DOHH2 (cell line): Measurements from ENCODE around the gene BNIP5.

Source experiments
- H3F3A ChIP-seq: fragments of 200-600 bp; sonication (generic), shearing (Covaris generic); 2 replicates; pipeline ENCODE4 v1.6.0; 2016; ENCODE audit warnings: antibody characterized with exemption, mild to moderate bottlenecking; ENCODE audit not compliant: control insufficient read depth, insufficient read depth
- H3K27ac ChIP-seq: fragments of 200-600 bp; sonication (generic); 2 replicates; pipeline ENCODE4 v1.5.1; 2014; ENCODE audit warnings: low read depth, mild to moderate bottlenecking, low read length, moderate library complexity
- H3K27me3 ChIP-seq: fragments of 200-600 bp; sonication (generic); 2 replicates; pipeline ENCODE4 v1.6.1; 2014; ENCODE audit warnings: mild to moderate bottlenecking, low read length, mixed read lengths; ENCODE audit not compliant: control insufficient read depth
- H3K36me3 ChIP-seq: fragments of 200-600 bp; sonication (generic); 2 replicates; pipeline ENCODE4 v1.6.1; 2014; ENCODE audit warnings: mild to moderate bottlenecking, low read length, moderate library complexity, mixed read lengths; ENCODE audit not compliant: control insufficient read depth
- H3K4me1 ChIP-seq: fragments of 200-600 bp; sonication (generic); 2 replicates; pipeline ENCODE4 v1.6.1; 2014; ENCODE audit warnings: mild to moderate bottlenecking, low read length, mixed read lengths; ENCODE audit not compliant: control insufficient read depth
- H3K4me2 ChIP-seq: fragments of 200-600 bp; sonication (generic); 2 replicates; pipeline ENCODE4 v1.6.0; 2014; ENCODE audit warnings: mild to moderate bottlenecking, low read length, moderate library complexity
- H3K4me3 ChIP-seq: fragments of 200-600 bp; sonication (generic); 2 replicates; pipeline ENCODE4 v1.5.1; 2014; ENCODE audit warnings: mild to moderate bottlenecking, low read length, mixed read lengths
- H3K79me2 ChIP-seq: fragments of 200-600 bp; sonication (generic); 2 replicates; pipeline ENCODE4 v1.6.1; 2014; ENCODE audit warnings: mild to moderate bottlenecking, low read length, mixed read lengths; ENCODE audit not compliant: control insufficient read depth
- H3K9me2 ChIP-seq: fragments of 200-600 bp; sonication (generic); replicated peaks from 2 replicates; pipeline ENCODE4 v1.6.1; 2014; ENCODE audit warnings: mild to moderate bottlenecking, low read length, mixed read lengths; ENCODE audit not compliant: control insufficient read depth
- H3K9me3 ChIP-seq: fragments of 200-600 bp; sonication (generic); 2 replicates; pipeline ENCODE4 v1.6.1; 2014; ENCODE audit warnings: antibody characterized with exemption, low read length, mixed read lengths; ENCODE audit not compliant: control insufficient read depth, insufficient read depth
- H4K20me1 ChIP-seq: fragments of 200-600 bp; sonication (generic); 2 replicates; pipeline ENCODE4 v1.6.0; 2014; ENCODE audit warnings: low read depth, mild to moderate bottlenecking, antibody characterized with exemption, low read length, moderate library complexity; ENCODE audit not compliant: control insufficient read depth, insufficient read depth
- CTCF ChIP-seq: fragments of 200-600 bp; sonication (generic); IDR thresholded peaks from one replicate; pipeline ENCODE4 v1.5.1; 2014; ENCODE audit warnings: antibody characterized with exemption, mild to moderate bottlenecking, low read depth, low read length; ENCODE audit not compliant: poor library complexity, severe bottlenecking
- EZH2phosphoT487 ChIP-seq: fragments of 200-600 bp; sonication (generic); IDR thresholded peaks from 2 replicates; pipeline ENCODE4 v1.6.1; 2017; ENCODE audit warnings: borderline replicate concordance, mild to moderate bottlenecking, antibody characterized with exemption, low read length, moderate library complexity, mixed read lengths

Gene BNIP5

GRCh38 chr6:36353411-36353915 is 16.8 kb upstream of the BNIP5 start:
- H3F3A ChIP-seq = no peaks in the 10 kb centered on the region
- no peak for TF ChIP-seq EZH2phosphoT487
- TF ChIP-seq CTCF = no peak
- no peak overlapping the region for H3K4me3 ChIP-seq
- H3K4me1 ChIP-seq = peaks cover 26% of the 10 kb centered on the region
- no peaks in the 10 kb centered on the region for H3K9me2 ChIP-seq
- no peak overlapping the region for H3K4me2 ChIP-seq
- no peaks in the 10 kb centered on the region for H3K36me3 ChIP-seq
- no peaks in the 10 kb centered on the region for H4K20me1 ChIP-seq
- H3K27me3 ChIP-seq = no peaks in the 10 kb centered on the region
- H3K79me2 ChIP-seq = no peaks in the 10 kb centered on the region
- H3K27ac ChIP-seq = no peak overlapping the region
- peaks cover 4% of the 10 kb centered on the region; the same call in 1 of the 2 replicates for H3K9me3 ChIP-seq

GRCh38 chr6:36352477-36353157 is 15.9 kb upstream of the BNIP5 start:
- Histone ChIP-seq H4K20me1 (no peaks in the 10 kb centered on the region), H3K27ac (no peak overlapping the region), H3K36me3 (no peaks in the 10 kb centered on the region), H3F3A (no peaks in the 10 kb centered on the region), H3K4me2 (no peak overlapping the region), H3K9me2 (no peaks in the 10 kb centered on the region), H3K4me3 (no peak overlapping the region), H3K27me3 (no peaks in the 10 kb centered on the region), H3K9me3 (peaks cover 4% of the 10 kb centered on the region; the same call in 1 of the 2 replicates), H3K79me2 (no peaks in the 10 kb centered on the region), H3K4me1 (peaks cover 22% of the 10 kb centered on the region)
- no peak for TF ChIP-seq CTCF
- TF ChIP-seq EZH2phosphoT487 = no peak

- no peak for TF ChIP-seq EZH2phosphoT487
- Histone ChIP-seq H3K4me3 (no peak overlapping the region), H3K4me2 (no peak overlapping the region), H3K9me2 (no peaks in the 10 kb centered on the region), H3K4me1 (peaks cover 22% of the 10 kb centered on the region), H4K20me1 (no peaks in the 10 kb centered on the region), H3K79me2 (no peaks in the 10 kb centered on the region), H3K36me3 (no peaks in the 10 kb centered on the region), H3K9me3 (peaks cover 4% of the 10 kb centered on the region; the same call in 1 of the 2 replicates), H3K27me3 (no peaks in the 10 kb centered on the region), H3K27ac (no peak overlapping the region), H3F3A (no peaks in the 10 kb centered on the region)
Measured at GRCh38 chr6:36350681-36351571, 14.2 kb upstream of the BNIP5 start.

GRCh38 chr6:36350082-36350481 is 13.4 kb upstream of the BNIP5 start:
- H3K79me2 ChIP-seq = no peaks in the 10 kb centered on the region
- H3K4me1 ChIP-seq = peaks cover 22% of the 10 kb centered on the region
- peaks cover 4% of the 10 kb centered on the region; the same call in 1 of the 2 replicates for H3K9me3 ChIP-seq
- TF ChIP-seq CTCF (no peak), EZH2phosphoT487 (no peak)
- H3K4me2 ChIP-seq = no peak overlapping the region
- no peaks in the 10 kb centered on the region for H4K20me1 ChIP-seq
- no peaks in the 10 kb centered on the region for H3K36me3 ChIP-seq
- no peak overlapping the region for H3K4me3 ChIP-seq
- H3F3A ChIP-seq = no peaks in the 10 kb centered on the region
- no peaks in the 10 kb centered on the region for H3K27me3 ChIP-seq
- H3K9me2 ChIP-seq = no peaks in the 10 kb centered on the region
- no peak overlapping the region for H3K27ac ChIP-seq
